K562 (cell line): ENCODE measurements around the gene NRG3. TPM values are rescaled to one million over a fixed set of nuclear protein-coding genes. Genes with fewer than 3 reads are reported as not detected.
"Not testable (repeated sequence)": the region's sequence is repeated elsewhere in the genome, so short reads cannot be mapped to it uniquely, and the experiment has no call there.

Source experiments
- ATAC-seq: fragments of 200-7000 bp; cut with Tn5 transposase; 3 replicates; pipeline ENCODE4 v1.9.1; 2020; ENCODE audit warnings: moderate library complexity
- BruUV-seq: library from RNA; stranded (reverse); fragments of 400-500 nt; replicated peaks from 2 replicates; lab custom pipeline; 2021; lab: Mats Ljungman, UMichigan
- CTCF ChIA-PET: fragments of 300-600 bp; formaldehyde crosslinking; extraction: SDS; loops from one replicate; lab custom pipeline; 2021; ENCODE audit warnings: low intra/inter-chr PET ratio; lab: Yijun Ruan, JAX
- POLR2A ChIA-PET: fragments of 300-600, 350-650 bp; sonication (Branson Sonifier 250); formaldehyde crosslinking; extraction: SDS; loops from one replicate; lab custom pipeline; 2021; ENCODE audit warnings: antibody characterized with exemption, inconsistent platforms; lab: Yijun Ruan, JAX
- DNase-seq, 4 experiments: peaks; one replicate each; pipeline versions ENCODE4 v3.0.0 to v3.0.0-alpha.2; 2011 to 2018; ENCODE audit warnings: low spot score in 3 of 4, mixed read lengths in 3 of 4; ENCODE audit errors: extremely low read depth in 1 of 4
- FAIRE-seq: peaks from 2 replicates; lab custom pipeline; 2011; peaks lifted over from hg19 to GRCh38; lab: Jason Lieb, UNC
- H2AFZ ChIP-seq: 2 replicates; pipeline ENCODE4 v1.6.0; 2011; ENCODE audit warnings: low read depth, low read length, control low read depth, inconsistent platforms
- H3K27ac ChIP-seq: fragments of 200-600 bp; 3 replicates; pipeline ENCODE4 v1.8.0; 2011; ENCODE audit warnings: low read depth, mild to moderate bottlenecking, control low read depth, inconsistent platforms, low read length, moderate library complexity, mixed read lengths; ENCODE audit errors: extremely low read depth
- H3K27me3 ChIP-seq, 2 experiments: fragments of 300-600 bp in 1 of 2; 2 replicates in 1 of 2; 3 replicates in 1 of 2; pipeline versions ENCODE4 v1.6.0 to v1.8.0; 2011; ENCODE audit warnings: inconsistent platforms in 2 of 2, low read length in 2 of 2, mild to moderate bottlenecking in 1 of 2, mixed read lengths in 1 of 2, moderate library complexity in 1 of 2; ENCODE audit not compliant: control insufficient read depth in 2 of 2, insufficient read depth in 2 of 2
- H3K36me3 ChIP-seq: fragments of 300-600 bp; 3 replicates; pipeline ENCODE4 v1.8.0; 2011; ENCODE audit warnings: mild to moderate bottlenecking, low read length, inconsistent platforms; ENCODE audit not compliant: control insufficient read depth, insufficient read depth
- H3K4me1 ChIP-seq, 2 experiments: fragments of 200-600 bp in 1 of 2; replicated peaks in 1 of 2; 2 replicates in 1 of 2; 3 replicates in 1 of 2; pipeline versions ENCODE4 v1.5.1 to v1.8.0; 2011; ENCODE audit warnings: inconsistent platforms in 2 of 2, low read length in 2 of 2, mild to moderate bottlenecking in 1 of 2, mixed read lengths in 1 of 2, moderate library complexity in 1 of 2; ENCODE audit not compliant: control insufficient read depth in 2 of 2, insufficient read depth in 2 of 2
- H3K4me2 ChIP-seq: 2 replicates; pipeline ENCODE4 v1.6.1; 2011; ENCODE audit warnings: low read length, control low read depth, inconsistent platforms, mixed read lengths; ENCODE audit not compliant: insufficient read depth
- H3K4me3 ChIP-seq: fragments of 200-600 bp; sonication (generic), shearing (Covaris generic); 2 replicates; pipeline ENCODE4 v1.5.1; 2016; ENCODE audit warnings: control low read depth, inconsistent platforms
- H3K79me2 ChIP-seq: fragments of 200-600 bp; 3 replicates; pipeline ENCODE4 v1.8.0; 2011; ENCODE audit warnings: low read length, inconsistent platforms; ENCODE audit not compliant: control insufficient read depth, insufficient read depth
- H3K9ac ChIP-seq, 2 experiments: 2 replicates each; pipeline versions ENCODE4 v1.6.0 to v1.6.1; 2011; ENCODE audit warnings: low read depth in 2 of 2, low read length in 2 of 2, control low read depth in 1 of 2, inconsistent platforms in 1 of 2, mild to moderate bottlenecking in 1 of 2, mixed read lengths in 1 of 2; ENCODE audit not compliant: insufficient read depth in 1 of 2
- H3K9me1 ChIP-seq: one replicate; pipeline ENCODE4 v1.6.0; 2011; ENCODE audit warnings: inconsistent platforms, mild to moderate bottlenecking, low read length, moderate library complexity; ENCODE audit not compliant: control insufficient read depth, insufficient read depth
- H3K9me3 ChIP-seq: replicated peaks from 2 replicates; pipeline ENCODE4 v1.5.1; 2011; ENCODE audit warnings: low read depth, low read length, inconsistent platforms; ENCODE audit not compliant: control insufficient read depth, insufficient read depth
- H4K20me1 ChIP-seq: replicated peaks from 2 replicates; pipeline ENCODE4 v1.6.1; 2011; ENCODE audit warnings: low read length, inconsistent platforms, mixed read lengths; ENCODE audit not compliant: control insufficient read depth, insufficient read depth
- CSDE1 ChIP-seq, 2 experiments: fragments of 450-650 bp; IDR thresholded peaks; 2 replicates each; pipeline ENCODE4 v1.6.1; 2016; ENCODE audit warnings: mild to moderate bottlenecking in 1 of 2
- POLR2AphosphoS2 ChIP-seq: IDR thresholded peaks from 2 replicates; pipeline ENCODE4 v1.6.1; 2012; ENCODE audit warnings: low read length, improper control_type of control experiment
- TRIM24 ChIP-seq, 2 experiments: fragments of 450-650 bp; IDR thresholded peaks; 2 replicates each; pipeline ENCODE4 v1.6.1; 2016
- ZNF699 ChIP-seq: fragments of 250-450 bp; sonication (Bioruptor Pico); IDR thresholded peaks from 2 replicates; pipeline ENCODE4 v1.8.0; 2021; ENCODE audit warnings: mild to moderate bottlenecking, moderate library complexity; ENCODE audit not compliant: insufficient replicate concordance
- WGBS: fragments of 100-300 bp; shearing (Covaris generic); methylation state at CpG from one replicate; pipeline ENCODE4 v1.1.6; 2016; ENCODE audit warnings: low coverage, mixed read lengths; ENCODE audit not compliant: insufficient coverage; ENCODE audit errors: missing lambda C conversion rate; 5-methylcytosine and 5-hydroxymethylcytosine counted together
- in situ Hi-C: fragments of 300-500 bp; cut with MboI; formaldehyde crosslinking; loops from 4 replicates; pipeline ENCODE4 v1.15.0; 2018; ENCODE audit warnings: inconsistent platforms, mixed read lengths
- intact Hi-C: fragments of 100-400 bp; cut with micrococcal nuclease; formaldehyde crosslinking; loops from 2 replicates; pipeline ENCODE4 v1.14.2; 2022
- polyA plus RNA-seq, 8 experiments: library from polyadenylated mRNA; depleted of rRNA in 4 of 8; stranded (reverse) in 5 of 8; unstranded in 3 of 8; fragments of >200 nt; fragmentation: Nextera tagmentation in 2 of 8; fragmentation: Illumina TruSeq in 1 of 8; extraction: Ambion mirVana in 2 of 8; extraction: Trizol in 1 of 8; gene quantifications; 2 replicates each; pipeline versions ENCODE4 v1.2.1 to v1.2.3, GENCODE V29; 2011 to 2014; ENCODE audit warnings: inconsistent platforms in 1 of 8, missing spikeins in 1 of 8
- total RNA-seq, 7 experiments: library from RNA; depleted of rRNA in 6 of 7; stranded (reverse); fragments of >200 nt in 6 of 7; fragmentation: Illumina TruSeq in 2 of 7; extraction: Trizol in 2 of 7; gene quantifications; 2 replicates each; pipeline versions ENCODE4 v1.2.1 to v1.2.3, GENCODE V29; 2011 to 2021; ENCODE audit warnings: low replicate concordance in 1 of 7
- TF ChIP-seq, protein P1 (sequence below): fragments of 450-650 bp; IDR thresholded peaks from 2 replicates; pipeline ENCODE4 v1.6.1; 2018; ENCODE audit not compliant: partially characterized antibody

NRG3 gene
- total and polyA plus RNA-seq, 9 of the 15 experiments (the other 6 are each of a cell fraction or from before 2014, with no cell fraction given), result not detected

DNA sequence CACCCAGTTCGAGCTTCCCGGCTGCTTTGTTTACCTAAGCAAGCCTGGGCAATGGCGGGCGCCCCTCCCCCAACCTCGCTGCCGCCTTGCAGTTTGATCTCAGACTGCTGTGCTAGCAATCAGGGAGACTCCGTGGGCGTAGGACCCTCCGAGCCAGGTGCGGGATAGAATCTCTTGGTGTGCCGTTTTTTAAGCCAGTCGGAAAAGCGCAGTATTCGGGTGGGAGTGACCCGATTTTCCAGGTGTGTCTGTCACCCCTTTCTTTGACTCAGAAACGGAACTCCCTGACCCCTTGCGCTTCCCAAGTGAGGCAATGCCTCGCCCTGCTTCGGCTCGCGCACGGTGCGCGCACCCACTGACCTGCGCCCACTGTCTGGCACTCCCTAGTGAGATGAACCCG, 474.6 kb downstream of the NRG3 start:
- H3K4me3 ChIP-seq, H3K9ac ChIP-seq, BruUV-seq, H3K9me3 ChIP-seq, H3K9me1 ChIP-seq, DNase-seq, H3K4me1 ChIP-seq, FAIRE-seq, H4K20me1 ChIP-seq, H3K27ac ChIP-seq, POLR2A ChIA-PET, H2AFZ ChIP-seq, H3K27me3 ChIP-seq, in situ Hi-C loops, ATAC-seq, CTCF ChIA-PET, intact Hi-C loops, H3K4me2 ChIP-seq, H3K79me2 ChIP-seq, H3K36me3 ChIP-seq: not testable (repeated sequence)
- under 1% methylated on average over 13 of the region's 26 CpGs for WGBS

GRCh38 chr10:82353381-82353780, 478.4 kb downstream of the NRG3 start:
- Histone ChIP-seq H3K27ac (no peak overlapping the region), H3K9me1 (no peaks in the 10 kb centered on the region), H3K9ac (no peak overlapping the region), H3K9me3 (no peaks in the 10 kb centered on the region), H3K36me3 (no peaks in the 10 kb centered on the region), H3K4me3 (no peak overlapping the region)
- intact Hi-C loops, result no loop called here
- ChIA-PET CTCF (no interaction called here), POLR2A (no interaction called here)
- ATAC-seq, result no peak
- DNase-seq, result no peak
- no peak for FAIRE-seq
- BruUV-seq, result no TSS peak
- TF ChIP-seq POLR2AphosphoS2 (no peak), ZNF699 (no peak), CSDE1 (IDR thresholded peaks at IDR 0.05) (no peak), TRIM24 (IDR thresholded peaks at IDR 0.05) (no peak)
- TF ChIP-seq, protein P1, sequence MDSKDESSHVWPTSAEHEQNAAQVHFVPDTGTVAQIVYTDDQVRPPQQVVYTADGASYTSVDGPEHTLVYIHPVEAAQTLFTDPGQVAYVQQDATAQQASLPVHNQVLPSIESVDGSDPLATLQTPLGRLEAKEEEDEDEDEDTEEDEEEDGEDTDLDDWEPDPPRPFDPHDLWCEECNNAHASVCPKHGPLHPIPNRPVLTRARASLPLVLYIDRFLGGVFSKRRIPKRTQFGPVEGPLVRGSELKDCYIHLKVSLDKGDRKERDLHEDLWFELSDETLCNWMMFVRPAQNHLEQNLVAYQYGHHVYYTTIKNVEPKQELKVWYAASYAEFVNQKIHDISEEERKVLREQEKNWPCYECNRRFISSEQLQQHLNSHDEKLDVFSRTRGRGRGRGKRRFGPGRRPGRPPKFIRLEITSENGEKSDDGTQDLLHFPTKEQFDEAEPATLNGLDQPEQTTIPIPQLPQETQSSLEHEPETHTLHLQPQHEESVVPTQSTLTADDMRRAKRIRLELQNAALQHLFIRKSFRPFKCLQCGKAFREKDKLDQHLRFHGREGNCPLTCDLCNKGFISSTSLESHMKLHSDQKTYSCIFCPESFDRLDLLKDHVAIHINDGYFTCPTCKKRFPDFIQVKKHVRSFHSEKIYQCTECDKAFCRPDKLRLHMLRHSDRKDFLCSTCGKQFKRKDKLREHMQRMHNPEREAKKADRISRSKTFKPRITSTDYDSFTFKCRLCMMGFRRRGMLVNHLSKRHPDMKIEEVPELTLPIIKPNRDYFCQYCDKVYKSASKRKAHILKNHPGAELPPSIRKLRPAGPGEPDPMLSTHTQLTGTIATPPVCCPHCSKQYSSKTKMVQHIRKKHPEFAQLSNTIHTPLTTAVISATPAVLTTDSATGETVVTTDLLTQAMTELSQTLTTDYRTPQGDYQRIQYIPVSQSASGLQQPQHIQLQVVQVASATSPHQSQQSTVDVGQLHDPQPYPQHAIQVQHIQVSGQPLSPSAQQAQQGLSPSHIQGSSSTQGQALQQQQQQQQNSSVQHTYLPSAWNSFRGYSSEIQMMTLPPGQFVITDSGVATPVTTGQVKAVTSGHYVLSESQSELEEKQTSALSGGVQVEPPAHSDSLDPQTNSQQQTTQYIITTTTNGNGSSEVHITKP, result no peak
- TF ChIP-seq, all 486 proteins: peak for 0
- in situ Hi-C loops, result no loop called here
- H3K4me1 ChIP-seq, result no peaks in the 10 kb centered on the region
- no peaks in the 10 kb centered on the region for H3K27me3 ChIP-seq
- H3K79me2 ChIP-seq, result no peaks in the 10 kb centered on the region
- H3K4me2 ChIP-seq, result no peak overlapping the region
- H2AFZ ChIP-seq, result no peak overlapping the region
- 0% methylated on average over 3 of the region's 3 CpGs for WGBS
- H4K20me1 ChIP-seq, result no peaks in the 10 kb centered on the region
